TTC549 (cell line): ENCODE data around the gene FOXJ3.

Experiments used
- FAIRE-seq: peaks from 2 replicates; lab custom pipeline; 2012; peaks lifted over from hg19 to GRCh38; lab: Jason Lieb, UNC

The FOXJ3 gene

GRCh38 chr1:42335050-42335808 is at the start of gene FOXJ3:
Gene FOXJ3, minus strand, starts transcription at chr1:42335235. Its CDS starts 24,142 bp downstream, at chr1:42311093.
- no peak for FAIRE-seq

DNA sequence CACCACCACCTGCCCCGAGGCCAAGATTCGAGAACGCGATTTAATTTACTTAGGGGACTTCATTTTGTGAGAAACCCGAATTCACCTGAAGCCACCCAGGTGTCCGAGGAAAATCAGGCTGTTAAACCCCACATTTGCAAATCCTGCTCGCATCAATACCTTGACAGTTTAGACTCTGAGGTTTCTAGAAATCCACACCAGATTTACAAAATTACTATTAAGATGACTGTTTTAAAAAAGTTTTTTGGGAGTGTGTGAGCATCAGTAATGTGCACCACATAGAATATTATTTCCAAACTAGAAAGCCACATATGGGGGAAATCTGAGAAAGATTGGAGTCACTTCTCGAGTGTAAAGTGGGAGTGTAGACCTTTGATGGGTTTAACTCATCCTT is 46.2 kb upstream of the FOXJ3 start:
- FAIRE-seq, result no peak

DNA sequence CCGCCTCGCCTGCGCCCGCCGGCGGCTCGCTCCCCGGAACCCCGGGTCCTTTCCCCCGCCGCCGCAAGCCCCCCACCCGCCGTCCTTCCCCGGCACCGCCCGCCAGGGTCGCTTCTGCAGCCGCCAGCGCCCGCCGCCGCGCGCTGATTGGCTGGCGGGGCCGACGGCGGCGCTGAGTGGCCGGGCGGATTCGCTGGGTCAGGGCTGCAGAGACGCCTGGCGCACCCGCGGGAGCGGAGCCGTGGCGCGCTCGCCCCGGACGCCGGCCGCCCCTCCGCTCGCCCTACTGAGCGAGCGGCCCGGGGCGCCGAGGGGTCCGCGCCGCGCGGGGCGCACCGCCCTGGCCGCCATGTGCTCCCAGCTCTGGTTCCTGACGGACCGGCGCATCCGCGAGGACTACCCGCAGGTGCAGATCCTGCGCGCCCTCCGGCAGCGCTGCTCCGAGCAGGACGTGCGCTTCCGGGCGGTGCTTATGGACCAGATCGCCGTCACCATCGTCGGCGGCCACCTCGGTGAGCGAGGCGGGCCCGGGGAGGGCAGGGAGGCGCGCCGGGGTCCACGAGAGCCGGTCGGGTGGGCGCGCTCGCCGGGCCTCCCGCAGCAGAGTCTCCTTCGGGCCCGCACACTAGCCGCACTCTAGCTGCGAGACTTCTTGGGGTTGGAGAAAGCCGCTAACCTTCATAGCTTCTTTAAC is 45.7 kb upstream of the FOXJ3 start, which contains the start of gene RIMKLA:
Gene RIMKLA (plus strand): TSS at position 207 of the 694 bp plus-strand sequence. CDS start 143 bp downstream, at position 350.
- no peak for FAIRE-seq

DNA sequence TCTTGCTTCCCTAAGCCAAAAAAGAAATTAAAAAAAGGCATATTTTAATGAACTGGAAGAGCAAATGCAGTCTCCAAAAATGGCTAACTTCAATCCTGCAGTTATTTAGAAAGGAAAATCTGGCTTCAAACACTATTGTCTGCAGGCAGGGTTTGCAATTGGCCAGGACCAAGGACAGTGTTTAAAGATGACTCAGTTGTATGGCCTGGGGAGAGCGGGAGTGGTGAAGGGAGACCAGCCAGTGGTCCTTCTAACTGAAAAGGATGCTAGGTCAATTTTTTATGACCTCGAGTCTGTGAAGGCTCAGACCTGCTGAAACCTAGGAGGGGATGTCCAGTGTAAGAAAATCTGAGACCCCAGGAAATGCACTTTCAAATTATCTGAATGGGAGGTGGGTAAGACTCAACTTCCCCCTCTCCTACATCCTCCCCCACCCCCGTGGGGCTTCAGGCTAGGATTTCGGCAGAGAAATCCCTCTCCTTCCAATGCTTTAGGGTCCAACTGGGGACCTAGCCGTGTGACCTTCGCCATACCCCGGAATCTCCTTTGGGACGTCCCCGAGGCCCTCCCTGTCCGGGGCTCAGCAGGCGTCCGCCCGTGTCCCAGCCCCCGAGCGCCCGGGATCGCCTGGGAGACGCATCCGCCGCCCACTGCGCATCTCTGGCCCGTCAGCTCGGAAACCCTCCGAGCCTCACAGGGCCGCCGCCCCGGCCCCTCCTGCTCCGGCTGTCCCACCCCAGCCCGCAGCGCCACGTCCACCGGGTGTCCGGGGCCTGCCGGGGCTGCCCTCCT is 45.0 kb upstream of the FOXJ3 start:
- FAIRE-seq, result no peak

DNA sequence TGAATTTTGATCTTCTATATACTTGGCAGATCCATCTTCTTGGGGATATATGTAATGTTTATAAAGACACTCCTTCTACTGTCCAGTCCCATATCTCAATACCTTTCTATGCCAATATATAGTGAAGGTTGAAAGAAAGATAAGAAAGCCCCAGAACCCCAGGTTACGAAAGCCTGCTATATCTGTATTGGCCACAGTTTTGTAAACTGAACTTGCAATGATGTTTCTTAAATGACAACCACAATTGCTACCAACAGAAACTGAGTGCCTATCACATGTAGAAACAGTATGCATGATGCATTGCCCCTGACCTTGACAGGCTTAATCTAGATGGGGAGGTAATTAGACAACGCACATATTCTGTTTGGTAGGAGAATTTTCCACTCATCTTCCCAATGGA is 37.8 kb upstream of the FOXJ3 start:
- no peak for FAIRE-seq

DNA sequence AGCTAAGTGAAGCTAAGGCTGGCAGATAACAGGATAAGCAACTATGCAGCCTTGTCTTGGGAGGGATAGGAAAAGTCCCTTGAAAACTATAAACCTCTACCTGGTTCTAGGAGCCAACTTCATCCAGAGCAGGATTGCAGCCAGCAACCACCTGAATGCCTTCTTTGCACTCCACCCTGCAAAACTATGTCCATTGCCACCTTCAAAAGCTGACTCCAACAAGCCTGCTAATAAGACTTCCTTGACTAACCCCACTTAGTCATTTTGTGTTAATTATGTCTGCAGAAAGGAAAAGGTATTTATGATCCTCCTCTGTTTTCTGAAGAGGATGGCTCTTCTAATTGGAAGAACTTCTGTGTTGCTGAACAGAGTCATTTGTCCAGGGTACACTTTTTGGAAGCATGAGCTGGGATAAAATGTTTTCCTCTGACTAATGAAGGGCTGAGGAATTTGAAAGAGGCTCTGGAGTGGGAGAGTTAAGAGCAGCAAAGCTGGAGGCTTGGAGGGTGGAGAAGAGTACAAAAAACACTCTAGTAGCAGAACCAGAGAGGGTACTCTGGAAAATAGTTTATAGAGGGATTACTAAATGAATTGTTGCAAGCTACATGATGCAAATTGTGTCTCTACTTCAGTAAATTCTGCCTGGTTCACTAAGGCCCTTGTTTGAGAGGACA is 36.0 kb upstream of the FOXJ3 start:
- FAIRE-seq, result no peak

GRCh38 chr1:42369471-42369870 is 34.4 kb upstream of the FOXJ3 start:
- no peak for FAIRE-seq

DNA sequence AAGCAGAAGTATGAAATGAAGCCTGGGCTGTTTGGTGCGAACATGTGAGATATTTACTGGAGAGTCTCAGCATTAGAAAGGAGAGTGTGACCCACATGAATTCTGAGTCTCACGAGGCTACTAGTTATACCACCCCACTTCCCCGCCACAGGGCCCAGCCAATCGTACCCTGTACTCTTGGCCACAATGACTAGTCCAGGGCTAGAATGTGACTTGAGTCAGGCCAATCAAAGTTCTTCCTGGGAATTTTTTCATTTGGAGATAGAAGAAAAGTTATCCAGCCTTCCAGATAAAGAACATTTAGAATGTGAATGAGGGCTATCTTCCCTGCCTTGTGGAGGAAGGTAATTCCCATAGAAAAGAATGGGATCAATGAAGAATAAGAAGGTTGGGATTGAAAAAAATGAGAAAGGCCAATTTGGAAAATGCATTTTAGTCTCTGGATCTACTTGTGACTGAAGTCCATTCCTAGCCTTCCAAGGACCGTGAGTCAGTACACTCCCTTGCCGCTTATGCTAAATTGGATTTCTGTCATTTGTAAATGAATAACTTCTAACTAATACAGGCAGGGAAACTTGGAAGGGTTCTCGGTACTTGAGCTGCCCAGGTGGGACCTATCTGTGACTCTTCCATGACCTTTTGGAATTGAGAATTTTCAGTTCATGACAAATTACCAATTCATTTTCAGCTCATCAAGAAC is 33.2 kb upstream of the FOXJ3 start:
- FAIRE-seq, result no peak

- FAIRE-seq, result no peak
Observed at GRCh38 chr1:42365118-42365517, 30.1 kb upstream of the FOXJ3 start.

GRCh38 chr1:42364542-42364941 is 29.5 kb upstream of the FOXJ3 start:
- FAIRE-seq, result no peak

DNA sequence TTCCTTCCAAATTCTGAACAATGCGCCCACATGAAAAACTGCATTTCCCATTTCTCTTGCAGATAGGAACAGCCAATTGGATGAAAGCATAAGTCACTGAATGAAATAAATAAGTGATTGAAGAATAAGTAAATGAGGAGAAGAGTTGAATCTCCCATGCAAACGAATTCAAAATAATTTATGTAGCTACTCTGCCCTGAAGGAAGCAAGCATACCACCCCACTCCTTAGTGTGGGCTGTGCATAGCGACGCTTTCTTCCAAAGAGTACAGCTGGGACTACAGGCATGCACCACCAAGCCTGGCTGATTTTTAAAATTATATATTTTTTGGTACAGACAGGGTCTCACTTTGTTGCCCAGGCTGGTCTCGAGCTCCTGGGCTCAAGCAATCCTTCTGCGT is 29.1 kb upstream of the FOXJ3 start:
- no peak for FAIRE-seq

- FAIRE-seq, result no peak
Observed at GRCh38 chr1:42359466-42359865, 24.4 kb upstream of the FOXJ3 start.

- FAIRE-seq, result no peak
Observed at GRCh38 chr1:42358791-42359190, 23.8 kb upstream of the FOXJ3 start.

- FAIRE-seq, result no peak
Observed at GRCh38 chr1:42350086-42350485, 15.1 kb upstream of the FOXJ3 start.

GRCh38 chr1:42348498-42348897 is 13.5 kb upstream of the FOXJ3 start:
- FAIRE-seq, result no peak

GRCh38 chr1:42343049-42343448 is 8.0 kb upstream of the FOXJ3 start:
- no peak for FAIRE-seq

DNA sequence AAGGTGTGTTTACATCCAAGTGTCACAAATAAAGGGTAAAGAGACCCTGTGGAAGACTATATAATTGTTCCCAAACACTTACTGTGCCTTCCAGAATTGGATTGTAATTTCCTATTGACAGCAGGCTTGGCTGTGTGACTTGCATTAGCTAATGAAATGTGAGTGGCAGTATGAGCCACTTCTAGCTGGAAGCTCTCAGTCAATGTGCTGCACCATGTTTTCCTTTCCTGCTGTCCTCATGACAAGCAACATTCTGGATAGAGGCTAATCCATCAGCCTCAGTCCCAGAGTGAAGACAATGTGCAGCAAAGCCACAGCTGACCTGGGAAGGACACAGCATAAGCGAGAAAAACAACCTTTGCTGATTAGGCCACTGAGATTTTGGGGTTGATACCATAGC is 5.9 kb upstream of the FOXJ3 start:
- FAIRE-seq, result no peak

DNA sequence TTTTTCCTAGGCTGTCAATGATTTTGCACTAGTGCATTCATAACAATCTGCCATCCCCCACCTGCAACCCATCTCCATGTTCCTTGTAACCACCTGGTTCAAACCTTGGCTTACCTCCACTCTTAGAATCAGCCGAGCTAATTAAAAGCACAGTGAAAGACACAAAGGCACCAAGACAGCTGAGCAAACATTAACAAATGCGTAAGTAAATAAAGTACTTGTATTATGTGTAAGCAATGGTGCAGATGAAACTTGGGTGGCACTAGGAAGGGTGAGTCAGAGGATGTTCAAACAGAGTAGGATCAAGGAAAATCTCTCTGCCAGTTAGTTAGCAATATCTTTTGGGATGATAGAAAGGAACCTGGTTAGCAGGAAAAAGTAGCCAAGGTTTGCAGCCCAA is 5.1 kb upstream of the FOXJ3 start:
- no peak for FAIRE-seq

DNA sequence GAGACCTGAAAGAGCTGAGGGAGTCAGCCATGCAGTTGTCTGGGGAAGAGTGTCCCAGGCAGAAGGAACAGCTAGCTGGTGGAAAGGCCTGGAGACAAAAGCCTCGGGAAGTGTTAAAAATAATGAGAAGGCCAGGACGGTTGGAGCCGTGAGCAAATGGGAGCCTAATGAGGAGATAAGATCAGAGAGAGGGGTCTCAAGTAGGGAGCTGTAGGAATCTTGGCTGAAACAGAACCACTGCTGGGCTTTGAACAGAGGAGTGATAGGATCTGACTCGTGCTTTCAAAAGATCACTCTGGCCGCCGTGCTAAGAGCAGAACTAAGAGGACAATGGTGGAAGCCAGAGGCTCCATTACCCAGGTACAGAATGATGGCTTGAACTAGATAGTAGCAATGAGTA is 1.9 kb upstream of the FOXJ3 start:
- no peak for FAIRE-seq

DNA sequence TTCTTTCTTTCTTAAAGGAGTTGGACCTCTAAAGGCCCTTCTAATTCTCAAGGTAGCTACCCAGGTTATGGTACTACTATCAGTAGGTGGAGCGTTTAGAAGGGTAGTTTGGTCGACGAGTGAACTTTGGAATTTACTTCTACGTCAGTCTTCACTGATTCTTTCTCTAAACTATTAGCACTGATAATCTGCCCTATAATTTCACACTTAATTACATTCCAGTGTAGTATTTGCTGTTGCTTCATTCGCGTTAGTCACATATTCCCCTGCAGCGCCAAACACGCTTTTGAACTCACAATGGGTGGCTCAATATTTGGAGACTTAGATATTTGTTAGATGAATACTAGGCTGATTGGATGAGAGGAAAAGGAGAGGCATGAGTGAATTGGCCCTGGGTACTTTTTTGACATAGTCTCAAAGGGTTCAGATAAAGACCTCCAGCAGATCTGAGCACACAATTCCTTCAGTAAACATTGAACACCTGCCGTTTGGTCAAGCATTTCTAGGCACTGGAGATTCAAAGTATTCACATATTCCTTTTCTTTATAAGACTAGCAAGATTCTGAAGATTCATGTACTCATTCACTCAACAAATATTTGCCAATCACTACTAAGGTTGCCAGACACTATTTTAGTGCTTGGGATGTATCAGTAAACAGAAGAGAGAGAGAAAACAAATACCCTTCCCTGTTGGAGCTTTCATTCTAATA is 929 bp upstream of the FOXJ3 start:
- no peak for FAIRE-seq
